ENCODE measurements around the gene NFAM1.

Gene NFAM1

DNA sequence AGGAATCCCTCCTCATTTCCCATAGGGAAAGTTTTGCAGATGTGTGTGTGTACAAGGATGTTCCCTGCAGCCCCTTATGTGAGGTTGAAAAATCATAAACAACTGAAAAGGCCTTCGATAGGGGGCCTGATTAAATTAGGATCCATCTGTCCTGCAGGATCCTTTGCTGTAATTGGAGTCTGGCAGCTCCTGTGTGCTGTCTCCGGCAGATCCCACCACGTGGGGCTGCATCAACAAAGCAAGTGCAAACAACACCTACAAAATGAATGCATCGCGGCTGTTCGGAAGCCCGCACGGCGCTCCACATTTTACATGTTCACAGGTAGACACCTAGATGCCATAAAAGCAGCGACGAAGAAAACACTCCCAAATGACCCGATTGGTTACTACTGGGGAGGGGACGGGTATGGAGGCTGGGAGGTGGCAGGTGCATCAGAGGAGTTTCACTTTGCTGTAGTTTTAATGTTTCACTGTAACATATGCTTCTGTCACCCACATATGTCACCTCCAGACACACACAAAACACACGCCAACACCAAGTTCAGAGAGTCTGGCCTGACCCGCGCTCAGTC is 52.2 kb downstream of the NFAM1 start:
- no peak for DNase-seq

DNA sequence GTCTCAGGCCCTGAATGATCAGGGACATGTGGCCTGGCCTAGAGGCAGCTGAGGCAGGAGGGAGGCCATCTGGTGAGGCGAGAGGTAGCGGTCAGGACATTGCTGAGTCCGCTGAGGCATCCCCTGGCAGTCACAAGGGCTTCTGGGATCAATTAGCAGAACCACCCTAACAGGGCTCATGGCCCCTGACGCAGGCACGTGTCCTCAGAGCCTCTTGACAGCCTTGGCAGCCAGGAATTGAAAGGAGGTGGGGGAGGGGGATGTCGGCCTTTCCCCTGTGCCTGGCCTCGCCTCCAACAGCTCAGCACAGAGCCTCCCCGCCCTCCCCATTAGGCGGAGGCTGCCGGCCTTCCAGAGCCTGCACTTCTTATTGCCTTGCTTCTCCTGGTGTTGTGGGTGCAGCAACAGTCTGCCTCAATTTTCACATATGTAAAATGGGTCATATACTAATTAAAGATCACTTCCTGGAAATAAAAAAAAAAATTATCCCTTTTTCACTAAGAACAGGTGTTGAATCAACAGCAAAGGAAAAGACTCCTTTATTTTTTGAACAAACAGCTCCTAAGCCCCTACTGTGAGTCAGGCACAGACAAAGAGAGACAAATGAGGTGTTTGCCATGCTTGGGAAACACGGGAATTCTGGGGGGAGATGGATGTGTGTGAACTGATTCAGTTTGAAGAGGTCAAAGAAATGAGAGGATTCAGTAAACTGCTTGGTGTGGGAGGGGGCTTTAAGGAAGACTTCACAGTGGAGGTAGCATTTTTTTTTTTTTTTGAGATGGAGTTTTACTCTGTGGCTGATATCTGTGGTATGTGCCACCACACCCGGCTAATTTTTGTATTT is 55.3 kb downstream of the NFAM1 start:
- no peak for DNase-seq

DNA sequence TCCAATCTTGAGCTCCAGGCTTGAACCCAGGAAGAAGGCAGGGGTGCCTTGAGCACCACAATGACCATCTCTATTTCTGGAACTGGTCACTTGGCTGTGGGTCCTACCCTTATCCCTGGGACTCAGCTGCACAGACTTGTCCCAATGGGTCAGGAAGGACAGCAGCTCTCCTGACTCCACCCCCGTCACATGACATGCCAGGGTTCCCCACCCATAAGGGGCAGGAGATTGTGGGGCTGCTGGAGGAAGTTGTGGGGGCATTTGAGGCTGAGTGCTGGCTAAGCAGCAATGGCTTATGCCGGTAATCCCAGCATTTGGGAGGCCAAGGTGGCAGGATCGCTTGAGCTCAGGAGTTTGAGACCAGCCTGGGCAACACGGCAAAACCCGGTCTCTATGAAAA is 56.2 kb downstream of the NFAM1 start:
- DNase-seq, result no peak

DNA sequence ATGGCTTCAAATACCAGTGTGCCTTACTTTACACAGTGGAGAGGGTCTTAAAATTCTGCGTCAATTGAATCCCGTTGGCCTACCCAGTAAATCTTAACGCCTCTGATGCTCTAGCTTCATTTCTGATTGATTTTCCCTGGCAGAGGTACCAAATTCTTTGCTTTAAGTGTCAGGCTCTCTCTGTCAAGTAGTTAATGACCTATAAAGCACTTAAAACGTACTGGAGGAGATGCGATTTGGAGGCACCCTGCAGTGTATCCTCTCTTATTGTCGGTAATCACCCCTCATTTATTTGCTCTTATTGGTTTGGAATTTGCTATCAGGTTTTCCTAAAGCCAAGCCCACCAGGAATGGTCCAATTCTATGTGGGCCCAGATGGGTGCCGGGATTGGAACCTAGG is 59.2 kb downstream of the NFAM1 start:
- no peak for DNase-seq

DNA sequence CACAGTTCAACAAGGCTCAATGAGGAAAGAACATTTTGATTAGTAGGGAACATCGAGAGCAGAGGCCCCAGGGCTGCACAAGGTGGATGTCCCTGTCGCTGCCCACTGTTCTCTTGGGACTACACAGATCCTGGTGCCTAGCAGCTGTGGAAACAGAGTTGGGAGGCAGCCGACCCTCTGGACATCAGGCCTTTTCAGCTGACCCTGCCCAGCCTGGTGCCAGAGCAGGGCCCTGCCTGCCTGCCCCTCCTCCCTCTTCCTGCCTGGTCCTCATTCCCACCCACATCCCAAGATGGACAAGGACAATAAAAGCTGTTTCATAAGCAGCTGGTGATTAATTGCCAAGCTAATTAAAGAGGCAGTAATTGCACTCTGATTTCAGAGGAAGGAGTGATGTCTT is 60.7 kb downstream of the NFAM1 start:
- no peak for DNase-seq

DNA sequence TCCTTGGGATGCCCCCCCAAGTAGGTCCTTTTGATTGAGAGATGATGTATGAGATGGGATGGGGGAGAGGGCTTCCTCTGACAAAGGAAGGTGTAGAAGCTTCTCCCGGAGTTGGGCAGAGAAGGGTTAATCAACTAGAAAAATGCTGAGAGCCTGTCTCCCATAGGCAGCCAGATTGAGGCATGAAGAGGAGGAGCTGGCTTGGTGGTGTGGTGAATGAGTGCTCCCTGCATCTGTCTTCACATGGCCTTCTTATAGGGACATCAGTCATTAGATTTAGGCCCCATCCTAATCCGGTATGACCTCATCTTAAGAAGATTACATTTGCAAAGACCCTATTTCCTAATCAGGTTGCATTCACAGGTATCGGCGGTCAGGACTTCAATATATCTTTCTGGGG is 61.1 kb downstream of the NFAM1 start:
- no peak for DNase-seq

DNA sequence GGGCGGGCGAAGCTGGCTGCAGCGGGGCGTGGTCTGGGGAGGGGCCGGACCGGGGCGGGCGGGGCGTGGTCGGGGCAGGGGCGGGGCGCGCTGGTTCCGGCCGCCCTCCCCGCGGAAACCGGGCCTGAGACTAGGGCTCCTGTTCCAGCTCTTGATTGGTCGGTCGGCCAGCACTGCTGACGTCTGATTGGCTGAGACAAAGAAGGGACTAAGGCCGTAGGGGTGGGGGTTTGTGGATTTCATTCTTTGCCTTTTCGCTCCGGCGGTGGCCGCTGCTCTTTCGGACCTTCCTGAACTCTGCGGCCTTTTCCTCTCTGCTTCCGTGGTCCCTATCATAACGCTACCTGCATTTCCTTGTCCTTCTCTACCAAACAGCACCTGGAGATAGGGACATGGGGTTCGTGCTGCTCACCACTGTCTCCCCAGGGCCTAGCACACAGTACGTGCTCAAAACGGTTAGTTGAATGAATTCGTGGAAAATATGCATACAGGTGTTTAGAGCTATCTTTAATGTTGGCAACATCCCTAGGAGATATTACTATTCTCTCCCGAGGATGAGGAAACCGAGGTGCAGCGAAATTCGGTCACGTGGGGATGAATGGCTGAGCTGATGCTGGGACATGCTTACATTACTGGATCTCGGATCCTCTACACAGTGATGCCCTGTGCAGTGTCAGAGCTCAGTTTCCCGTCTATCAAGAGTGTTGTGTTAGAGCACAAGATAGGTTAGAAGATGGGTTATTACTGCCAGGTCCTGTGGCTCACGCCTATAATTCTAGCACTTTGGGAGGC is 62.8 kb downstream of the NFAM1 start:
- peak; percentile 81 for DNase-seq

DNA sequence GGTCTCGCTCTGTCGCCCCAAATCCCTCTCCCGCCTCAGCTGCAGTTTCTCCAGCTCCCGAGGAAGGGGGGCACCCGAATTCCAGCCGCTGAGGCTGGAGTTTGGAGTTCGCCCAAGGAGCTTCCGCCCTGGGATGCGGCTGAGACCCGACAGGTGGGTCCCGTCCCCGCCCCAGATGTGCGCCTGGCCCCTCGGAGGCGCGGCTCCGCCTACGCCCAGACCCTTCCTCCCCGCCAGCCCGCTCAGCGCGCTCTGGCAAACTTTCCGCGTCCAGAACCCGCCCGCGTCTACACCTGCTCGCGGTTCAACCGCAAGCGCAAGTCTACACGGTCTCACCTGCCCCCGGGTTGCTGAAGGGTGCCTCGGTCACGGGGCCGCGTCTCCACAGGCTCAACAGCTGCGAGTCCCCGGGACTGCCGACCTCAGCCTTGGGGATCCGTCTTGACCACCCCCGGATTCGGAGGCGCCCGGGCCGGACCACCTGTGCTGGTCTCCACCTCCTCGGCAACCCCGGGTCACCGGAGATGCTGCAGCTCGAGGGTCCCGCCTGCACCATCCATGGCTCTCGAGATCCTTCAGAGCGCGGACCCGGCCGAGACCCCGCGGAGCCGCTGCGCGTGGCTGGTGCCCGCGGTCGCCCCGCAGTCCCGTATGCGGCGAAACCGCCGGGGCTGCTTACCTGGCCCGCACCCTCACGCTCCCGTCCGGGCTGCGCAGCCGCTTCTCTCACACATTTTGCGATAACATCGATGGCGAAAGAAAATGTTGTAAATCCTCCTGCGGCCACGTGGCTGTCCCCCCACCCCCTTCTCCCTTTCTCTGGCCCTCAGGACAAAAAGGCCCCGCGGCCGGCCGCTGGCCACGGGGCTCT is 63.6 kb downstream of the NFAM1 start:
- no peak for DNase-seq

DNA sequence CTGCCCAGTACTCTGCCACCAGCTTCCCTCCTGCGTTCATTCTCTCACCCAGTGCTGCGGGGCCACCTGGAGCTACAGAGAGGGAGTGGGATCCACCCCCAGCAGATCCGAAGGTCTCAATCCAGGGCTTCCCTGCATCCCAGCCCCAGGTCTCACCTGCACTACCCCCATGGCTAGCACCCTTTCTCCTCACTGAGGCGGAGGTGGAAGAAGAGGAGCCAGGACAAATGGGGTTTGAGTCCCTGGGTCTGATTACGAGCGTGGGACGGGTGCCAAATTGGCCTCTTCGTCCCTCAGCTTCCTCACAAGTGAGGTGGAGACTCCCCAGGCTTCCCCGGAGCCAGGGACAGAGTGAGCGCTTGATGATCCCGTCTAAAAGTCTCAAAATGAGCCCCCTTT is 64.2 kb downstream of the NFAM1 start:
- no peak for DNase-seq

DNA sequence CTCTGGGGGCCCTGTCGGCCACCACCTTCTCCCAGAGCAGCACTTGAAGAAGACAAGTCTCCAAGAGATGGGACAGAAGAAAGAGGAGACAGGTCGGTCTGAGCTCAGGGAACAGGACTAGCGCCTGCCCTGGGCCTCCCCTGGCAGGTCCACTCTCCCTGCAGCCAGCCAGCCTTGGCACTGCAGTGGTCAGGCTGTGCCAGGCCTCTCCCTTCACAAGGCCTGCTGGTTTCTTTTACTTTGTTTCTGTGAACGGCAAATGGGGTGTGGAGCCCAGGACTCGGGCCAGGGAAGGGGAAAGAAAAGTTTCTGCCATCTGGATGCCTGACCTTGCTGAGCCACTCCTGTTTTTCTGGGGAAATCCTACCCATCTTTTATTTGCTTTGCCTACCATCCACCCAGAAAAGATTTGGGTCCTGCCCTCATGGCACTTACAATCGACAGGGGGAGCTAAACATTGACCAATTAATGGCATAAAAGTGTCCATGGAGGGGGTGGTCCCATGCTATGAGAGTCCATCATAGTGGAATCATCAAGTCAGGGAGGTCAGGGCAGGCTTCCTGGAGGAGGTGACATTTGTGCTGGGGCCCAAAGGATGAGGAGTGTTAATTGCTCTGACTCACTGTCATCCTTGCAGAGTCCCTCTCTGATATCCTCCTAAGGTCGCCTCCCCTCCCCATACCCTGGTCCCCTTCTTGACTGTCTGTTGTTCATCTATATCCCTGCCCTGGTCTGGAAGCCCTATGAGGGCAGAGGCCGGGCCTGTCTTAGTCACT is 65.2 kb downstream of the NFAM1 start:
- no peak for DNase-seq

DNA sequence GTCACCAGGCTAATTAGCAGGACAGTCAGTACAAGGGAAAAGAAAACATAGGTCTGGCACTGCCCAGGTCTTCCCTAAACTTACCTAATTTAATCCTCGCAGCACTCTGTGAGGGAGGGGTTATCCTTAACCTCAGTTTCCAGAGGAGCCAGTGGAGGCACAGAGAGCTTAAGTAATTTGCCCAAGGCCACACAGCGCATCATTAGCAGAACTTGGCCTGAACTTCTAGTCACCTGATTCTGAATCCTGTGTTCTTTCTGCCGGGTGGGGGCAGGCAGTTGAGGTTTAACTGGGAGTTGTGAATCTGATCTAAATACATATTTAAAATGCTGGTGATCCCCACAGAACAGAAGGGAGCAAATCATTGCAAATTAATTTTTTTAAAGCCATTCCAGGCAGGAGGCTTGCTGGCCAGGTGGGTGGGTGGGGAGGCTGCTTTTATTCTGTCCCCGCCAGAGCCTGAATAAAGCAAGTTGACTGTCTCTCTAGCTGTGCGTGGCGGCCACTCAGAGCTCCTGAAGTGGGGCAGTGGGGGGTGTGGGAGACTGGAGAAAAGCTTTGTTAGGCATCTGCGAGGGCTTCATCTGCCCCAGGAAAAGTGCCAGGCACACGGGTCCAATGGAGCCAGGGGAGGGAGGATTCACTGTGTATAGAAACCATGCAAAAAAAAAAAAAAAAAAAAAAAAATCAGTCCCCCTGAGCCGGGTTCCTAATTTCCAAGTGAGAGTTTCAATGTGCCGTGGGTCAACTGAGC is 66.1 kb downstream of the NFAM1 start:
- no peak for DNase-seq

DNA sequence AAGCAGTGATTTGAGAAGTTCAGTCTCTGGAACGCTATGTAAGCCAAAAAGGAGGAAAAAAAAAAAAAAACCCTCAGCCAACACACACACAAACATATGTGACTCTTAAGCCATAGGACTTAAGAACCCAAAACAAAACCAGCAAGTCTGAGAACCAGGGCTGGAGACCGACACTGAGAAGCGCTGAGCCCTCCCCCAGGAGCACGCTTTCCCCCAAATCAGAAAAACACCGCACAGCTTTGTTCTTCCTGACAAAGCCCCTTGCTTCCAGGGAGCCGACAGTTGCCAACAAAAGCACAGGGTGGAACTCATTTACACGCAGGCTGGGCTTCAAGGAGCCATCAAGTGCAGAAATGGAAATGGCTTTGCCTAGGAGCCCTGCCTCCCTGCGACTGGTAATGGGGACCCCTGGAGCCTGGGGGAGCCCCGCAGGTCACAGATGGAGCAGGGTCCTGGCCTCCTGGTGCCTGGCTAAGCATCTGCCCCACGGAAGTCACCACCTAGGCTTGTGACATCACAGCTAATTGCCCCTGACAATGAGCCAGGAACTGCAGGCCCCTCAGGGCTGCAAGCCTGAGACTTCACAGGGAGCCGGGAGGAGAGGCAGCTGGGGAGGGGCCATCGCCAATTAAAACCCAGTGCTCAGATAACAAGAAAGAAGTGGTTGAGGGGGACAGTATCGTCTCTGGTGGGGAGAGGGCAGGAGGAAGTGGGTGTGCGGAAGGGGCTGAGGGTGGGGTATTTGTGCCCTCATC is 66.9 kb downstream of the NFAM1 start:
- no peak for DNase-seq

DNA sequence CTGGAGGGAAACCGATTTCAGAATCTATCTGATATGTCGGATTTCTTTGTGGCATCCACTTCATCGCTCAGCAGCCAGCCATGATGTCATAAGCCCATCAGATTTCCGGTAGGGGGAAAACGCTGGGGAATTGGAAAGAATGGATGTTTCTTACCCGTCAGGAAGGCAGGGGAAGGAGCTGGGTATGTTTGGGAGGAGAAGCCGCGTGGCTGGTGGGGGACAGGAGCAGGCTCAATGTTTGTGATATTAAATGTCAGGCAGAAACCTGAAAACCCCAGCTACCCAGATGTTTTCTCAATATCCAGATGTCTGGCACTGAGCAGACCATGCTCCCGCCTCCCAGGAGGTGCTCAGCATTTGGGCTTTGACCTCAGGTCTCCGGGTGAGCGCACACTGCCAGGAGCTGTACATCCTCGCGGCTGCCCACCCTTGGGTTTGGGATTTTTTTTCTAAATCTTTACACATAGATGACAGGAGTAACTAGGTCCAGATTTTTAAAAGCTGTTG is 67.5 kb downstream of the NFAM1 start:
- DNase-seq, result no peak

DNA sequence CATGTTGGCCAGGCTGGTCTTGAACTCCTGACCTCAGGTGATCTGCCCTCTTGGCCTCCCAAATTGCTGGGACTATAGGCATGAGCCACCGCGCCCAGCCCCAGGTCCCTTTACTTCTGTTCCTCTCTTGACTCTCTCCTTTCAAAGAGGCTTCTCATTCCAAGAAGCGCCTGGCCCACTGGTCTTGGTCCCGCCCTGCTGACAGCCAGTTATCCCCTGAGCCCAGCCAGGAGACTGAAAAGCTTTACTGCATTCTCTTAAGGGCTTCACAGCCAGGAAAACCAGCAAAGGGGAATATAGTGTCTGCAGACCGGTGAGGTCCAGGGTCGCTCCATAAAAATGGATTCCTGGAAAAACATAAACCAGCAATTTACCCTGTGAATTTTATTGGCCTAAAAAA is 68.3 kb downstream of the NFAM1 start:
- DNase-seq, result no peak

DNA sequence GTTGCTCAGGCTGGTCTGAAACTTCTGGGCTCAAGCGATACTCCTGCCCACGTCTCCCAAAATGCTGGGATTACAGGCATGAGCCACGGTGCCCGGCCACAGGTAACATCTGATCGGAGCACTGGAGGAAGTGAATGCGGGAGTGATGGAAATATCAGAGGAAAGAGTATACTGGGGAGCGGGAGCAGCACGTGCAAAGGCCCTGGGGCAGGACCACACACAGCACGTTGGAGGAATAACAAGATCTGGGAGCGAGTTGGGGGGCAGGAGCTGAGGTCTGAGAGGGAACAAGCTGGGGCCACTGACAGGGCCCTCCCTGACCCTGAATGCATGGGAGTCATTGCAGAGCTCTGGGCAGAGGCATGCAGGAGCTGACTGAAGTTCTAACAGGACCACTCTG is 70.7 kb downstream of the NFAM1 start:
- DNase-seq, result no peak

DNA sequence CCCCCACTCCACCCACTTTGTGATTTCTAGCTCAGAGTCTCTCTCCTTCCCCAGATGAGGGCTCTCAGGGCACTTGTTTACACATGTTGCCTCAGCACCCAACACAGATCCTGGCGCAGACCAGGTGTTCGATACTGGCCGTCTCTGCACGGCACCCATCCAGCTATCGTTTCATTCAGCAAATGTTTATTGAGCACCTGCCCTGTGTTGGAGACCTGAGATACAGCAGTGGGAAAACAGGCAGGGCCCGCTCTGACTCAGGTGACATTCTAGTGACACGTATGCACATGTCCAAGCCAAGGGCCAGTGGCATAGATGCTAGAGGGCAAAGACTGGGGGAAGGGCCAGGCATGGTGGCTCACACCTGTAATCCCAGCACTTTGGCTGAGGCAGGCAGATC is 71.9 kb downstream of the NFAM1 start:
- DNase-seq, result no peak

DNA sequence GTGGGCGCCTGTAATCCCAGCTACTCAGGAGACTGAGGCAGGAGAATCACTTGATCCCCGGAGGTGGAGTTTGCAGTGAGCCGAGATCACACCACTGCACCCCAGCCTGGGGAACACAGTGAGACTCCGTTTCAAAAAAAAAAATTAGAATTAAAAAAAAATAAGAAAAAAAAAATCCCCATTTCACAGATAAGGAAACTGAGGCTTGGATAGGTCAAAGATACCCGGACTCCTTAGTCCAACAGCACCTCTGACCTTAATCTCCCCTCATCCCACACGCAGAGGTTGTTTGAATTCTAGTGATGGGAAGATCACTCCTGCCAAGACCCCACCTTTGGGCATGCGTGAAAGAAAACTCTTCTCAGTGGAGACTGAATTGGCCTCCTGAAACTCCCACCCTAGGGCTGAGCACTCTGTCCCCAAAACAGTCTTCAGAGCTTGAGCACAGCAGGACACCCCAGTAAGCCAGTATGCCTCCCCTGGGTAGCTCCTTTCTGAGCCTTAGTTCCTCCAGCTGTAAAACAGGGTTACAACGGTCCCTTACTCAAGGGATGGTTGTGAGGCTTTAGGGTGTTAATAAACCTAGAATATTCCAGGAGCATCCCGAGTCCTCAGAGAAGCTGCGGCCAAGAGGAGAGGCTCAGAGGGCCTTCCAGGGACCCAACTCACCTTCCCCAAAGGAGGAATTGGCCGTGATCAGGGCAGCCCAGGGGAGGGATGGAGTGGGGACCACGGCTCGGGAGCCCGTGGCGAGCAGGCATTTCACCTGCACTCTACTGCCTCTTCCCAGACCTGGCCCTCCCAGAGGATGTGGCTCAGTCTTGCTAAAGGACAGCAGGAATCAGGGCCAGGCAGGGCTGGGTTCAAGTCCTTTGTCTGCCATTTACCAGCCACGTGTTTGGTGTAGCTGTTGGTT is 73.3 kb downstream of the NFAM1 start:
- no peak for DNase-seq

DNA sequence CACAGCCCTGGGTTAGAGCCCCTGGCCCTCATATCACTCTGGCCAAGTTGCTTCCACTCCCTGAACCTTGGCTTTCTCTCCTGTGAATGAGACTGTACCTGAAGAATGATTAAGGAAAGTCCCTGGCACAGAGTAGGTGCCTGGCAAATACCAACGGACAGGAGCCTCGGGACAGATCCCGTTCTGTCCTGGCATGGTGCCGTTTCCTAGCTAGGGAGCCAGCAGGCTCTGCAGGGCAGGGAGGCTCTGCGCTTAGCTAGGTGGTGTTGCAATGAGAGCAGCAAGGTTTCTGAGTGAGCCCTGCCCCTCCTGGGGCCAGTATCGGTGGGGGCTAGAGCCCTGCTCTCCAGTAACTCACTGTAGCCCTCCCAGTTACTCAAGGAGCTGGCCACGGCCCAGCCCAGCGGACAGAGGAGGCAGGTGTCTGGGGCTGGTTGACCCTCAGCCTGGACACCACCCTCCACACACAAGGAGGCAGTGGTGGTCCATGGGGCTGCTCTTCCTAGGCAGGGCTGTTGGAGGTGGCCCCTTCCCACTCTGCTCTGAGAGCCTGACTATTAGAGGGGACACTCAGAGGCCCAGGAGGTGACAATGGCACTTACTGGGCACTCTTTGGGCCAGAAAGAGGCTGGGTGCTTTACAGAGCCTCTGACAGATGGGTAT is 74.4 kb downstream of the NFAM1 start:
- DNase-seq, result no peak

DNA sequence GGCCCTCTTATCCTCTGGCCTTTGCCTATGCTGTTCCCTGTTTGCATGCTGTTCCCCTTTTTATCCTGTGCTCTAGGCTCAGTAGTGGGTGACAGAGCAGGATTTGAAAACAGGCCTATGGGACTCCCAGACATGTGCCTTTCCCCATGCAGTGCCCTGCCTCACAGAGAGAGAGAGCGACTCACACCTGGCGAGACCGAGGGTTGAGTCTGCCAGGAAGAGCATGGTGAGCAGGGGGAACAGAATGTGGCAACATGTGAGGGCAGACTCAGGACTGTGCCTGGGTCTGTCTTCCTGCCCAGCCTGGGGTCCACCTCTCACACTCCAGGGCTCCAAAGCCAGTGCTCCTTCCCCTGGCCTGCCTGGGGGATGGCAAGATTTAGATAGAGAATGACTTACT is 75.0 kb downstream of the NFAM1 start:
- no peak for DNase-seq
